ENCODE results near the gene HABP2.

HABP2 gene

GRCh38 chr10:113625461-113626186 is 72.8 kb downstream of the HABP2 start:
- Histone ChIP-seq H3K27me3 (ENCODE audit: insufficient read depth, low read depth) (no peaks in the 10 kb centered on the region), H3K9ac (no peak overlapping the region), H3K4me3 (IDR thresholded peaks at IDR 0.05; ENCODE audit: insufficient read depth, low read depth, low read length) (no peak overlapping the region), H2AFZ (ENCODE audit: low read depth) (no peak overlapping the region), H3K27ac (no peak overlapping the region), H3K4me2 (no peak overlapping the region), H3K4me1 (ENCODE audit: low read depth, poor library complexity, severe bottlenecking) (no peaks in the 10 kb centered on the region), H4K20me1 (ENCODE audit: insufficient read depth) (no peaks in the 10 kb centered on the region), H3K36me3 (ENCODE audit: insufficient read depth) (no peaks in the 10 kb centered on the region), H3K79me2 (ENCODE audit: insufficient read depth, low read depth) (no peaks in the 10 kb centered on the region)
- no peak for TF ChIP-seq CTCF (conservative IDR thresholded peaks at IDR 0.05; ENCODE audit: low read depth, low read length)

- no peaks in the 10 kb centered on the region for H3K27me3 ChIP-seq (ENCODE audit: insufficient read depth, low read depth)
Measured at GRCh38 chr10:113626809-113627355, 74.0 kb downstream of the HABP2 start.

GRCh38 chr10:113627836-113628235 is 75.0 kb downstream of the HABP2 start:
- H3K4me1 ChIP-seq (ENCODE audit: low read depth, poor library complexity, severe bottlenecking) = no peaks in the 10 kb centered on the region
- H3K27me3 ChIP-seq (ENCODE audit: insufficient read depth, low read depth) = no peaks in the 10 kb centered on the region
- H3K9ac ChIP-seq = no peak overlapping the region
- no peaks in the 10 kb centered on the region for H4K20me1 ChIP-seq (ENCODE audit: insufficient read depth)
- H3K27ac ChIP-seq = no peak overlapping the region
- H3K4me3 ChIP-seq (IDR thresholded peaks at IDR 0.05; ENCODE audit: insufficient read depth, low read depth, low read length) = no peak overlapping the region
- H3K79me2 ChIP-seq (ENCODE audit: insufficient read depth, low read depth) = no peaks in the 10 kb centered on the region
- H3K4me2 ChIP-seq = no peak overlapping the region
- no peak for TF ChIP-seq CTCF (conservative IDR thresholded peaks at IDR 0.05; ENCODE audit: low read depth, low read length)
- no peaks in the 10 kb centered on the region for H3K36me3 ChIP-seq (ENCODE audit: insufficient read depth)
- no peak overlapping the region for H2AFZ ChIP-seq (ENCODE audit: low read depth)

More at GRCh38 chr10:113626809-113627355, 74.0 kb downstream of the HABP2 start:
- Histone ChIP-seq H3K9ac (no peak overlapping the region), H4K20me1 (ENCODE audit: insufficient read depth) (no peaks in the 10 kb centered on the region), H3K4me3 (IDR thresholded peaks at IDR 0.05; ENCODE audit: insufficient read depth, low read depth, low read length) (no peak overlapping the region), H3K79me2 (ENCODE audit: insufficient read depth, low read depth) (no peaks in the 10 kb centered on the region), H2AFZ (ENCODE audit: low read depth) (no peak overlapping the region), H3K27ac (no peak overlapping the region), H3K4me2 (no peak overlapping the region), H3K36me3 (ENCODE audit: insufficient read depth) (no peaks in the 10 kb centered on the region), H3K4me1 (ENCODE audit: low read depth, poor library complexity, severe bottlenecking) (no peaks in the 10 kb centered on the region)
- no peak for TF ChIP-seq CTCF (conservative IDR thresholded peaks at IDR 0.05; ENCODE audit: low read depth, low read length)

- no peaks in the 10 kb centered on the region for H3K36me3 ChIP-seq (ENCODE audit: insufficient read depth)
Measured at GRCh38 chr10:113628607-113629153, 75.8 kb downstream of the HABP2 start.

More at GRCh38 chr10:113628607-113629153, 75.8 kb downstream of the HABP2 start:
- Histone ChIP-seq H4K20me1 (ENCODE audit: insufficient read depth) (no peaks in the 10 kb centered on the region), H3K79me2 (ENCODE audit: insufficient read depth, low read depth) (no peaks in the 10 kb centered on the region), H3K4me3 (IDR thresholded peaks at IDR 0.05; ENCODE audit: insufficient read depth, low read depth, low read length) (no peak overlapping the region), H3K27me3 (ENCODE audit: insufficient read depth, low read depth) (no peaks in the 10 kb centered on the region), H3K27ac (no peak overlapping the region), H3K4me1 (ENCODE audit: low read depth, poor library complexity, severe bottlenecking) (no peaks in the 10 kb centered on the region), H3K9ac (no peak overlapping the region), H3K4me2 (no peak overlapping the region), H2AFZ (ENCODE audit: low read depth) (no peak overlapping the region)
- TF ChIP-seq CTCF (conservative IDR thresholded peaks at IDR 0.05; ENCODE audit: low read depth, low read length) = no peak
